Activated T-helper 9 cell treated with anti-CD3 and anti-CD28 coated beads, Interleukin-2, amount 50 U/mL, for 16 hours (primary cell): ENCODE data around the gene FAM210B.
"Not testable (repeated sequence)": the region's sequence is repeated elsewhere in the genome, so short reads cannot be mapped to it uniquely, and the experiment has no call there.

Source experiments
- DNase-seq: peaks from one replicate; pipeline ENCODE4 v3.0.0-alpha.2; 2020; ENCODE audit warnings: low read depth

The FAM210B gene

DNA sequence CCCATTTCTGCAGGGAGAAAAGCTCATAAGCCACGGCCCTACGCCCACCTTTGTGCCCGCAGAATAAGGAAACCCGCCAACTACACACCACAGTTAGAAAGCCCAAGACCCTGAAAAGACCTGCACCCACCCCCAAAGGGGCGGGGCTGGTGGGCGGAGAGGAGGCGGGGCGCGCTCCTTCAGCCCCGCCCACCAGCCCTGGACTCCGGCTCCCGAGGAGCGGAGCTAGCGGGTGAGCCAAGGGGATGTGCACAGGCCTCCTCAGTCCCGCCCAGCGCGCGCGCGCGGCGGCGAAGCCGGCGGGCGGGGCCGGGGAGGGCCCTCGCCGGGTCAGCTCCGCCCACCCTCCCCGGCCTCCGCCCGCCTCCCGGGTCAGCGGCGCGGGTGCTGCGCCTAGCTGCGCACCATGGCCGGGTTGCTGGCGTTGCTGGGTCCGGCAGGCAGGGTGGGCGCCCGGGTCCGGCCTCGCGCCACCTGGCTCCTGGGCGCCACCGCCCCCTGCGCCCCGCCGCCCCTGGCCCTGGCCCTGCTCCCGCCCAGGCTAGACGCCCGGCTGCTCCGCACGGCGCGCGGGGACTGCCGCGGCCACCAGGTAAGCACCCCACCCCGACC, at the start of gene FAM210B:
FAM210B (plus strand) TSS at position 375 of the 612 bp plus-strand sequence; CDS start at position 407, 32 bp downstream.
- DNase-seq: peak; percentile 77

GRCh38 chr20:56316051-56316450, 42.7 kb upstream of the FAM210B start:
- no peak for DNase-seq

GRCh38 chr20:56316483-56316882, 42.3 kb upstream of the FAM210B start:
- no peak for DNase-seq

- DNase-seq: no peak
Observed at GRCh38 chr20:56322681-56323080, 36.1 kb upstream of the FAM210B start.

GRCh38 chr20:56323206-56323605, 35.6 kb upstream of the FAM210B start:
- no peak for DNase-seq

DNA sequence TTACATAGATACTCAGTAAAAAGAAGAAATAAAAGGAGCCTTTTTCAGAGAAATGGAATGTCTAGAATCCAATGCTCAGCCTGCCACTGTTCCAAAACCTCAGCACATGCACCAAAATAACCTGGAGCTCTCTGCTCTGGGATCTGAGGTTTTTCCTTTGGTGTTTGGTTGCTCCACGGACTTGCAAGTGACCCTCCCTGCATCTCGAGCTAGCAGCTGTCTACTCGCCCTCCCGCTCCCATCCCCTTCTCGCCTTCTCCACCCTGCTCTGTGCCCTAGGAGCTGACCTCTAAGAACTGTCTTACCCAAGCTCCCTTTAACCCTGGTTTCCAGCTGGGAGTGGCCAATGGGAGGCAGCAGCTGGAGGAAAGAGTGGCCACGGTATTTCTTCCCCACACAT, 35.1 kb upstream of the FAM210B start:
- no peak for DNase-seq

- no peak for DNase-seq
Observed at GRCh38 chr20:56324806-56325205, 34.0 kb upstream of the FAM210B start.

- DNase-seq: no peak
Observed at GRCh38 chr20:56328861-56329260, 29.9 kb upstream of the FAM210B start.

- not testable (repeated sequence) for DNase-seq
Observed at GRCh38 chr20:56336709-56337108, 22.1 kb upstream of the FAM210B start.

DNA sequence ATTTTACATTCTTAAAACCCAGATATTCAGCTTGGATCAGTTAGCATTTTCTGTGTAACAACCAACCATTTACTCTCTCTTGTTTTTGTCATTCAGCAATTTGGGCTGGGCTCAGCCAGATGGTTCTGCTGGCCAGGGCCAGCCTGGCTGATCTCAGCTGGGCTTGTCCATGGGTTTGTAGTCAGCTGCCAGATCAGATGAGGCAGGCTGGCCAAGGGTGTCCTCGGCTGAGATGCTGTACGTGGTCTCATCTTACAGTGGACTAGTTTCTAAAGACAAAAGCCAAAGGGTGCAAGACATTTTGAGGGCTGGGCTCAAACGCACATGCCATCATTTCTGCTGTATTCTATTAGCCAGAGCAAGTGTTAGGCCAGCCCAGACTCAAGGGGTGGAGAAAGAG, 16.0 kb upstream of the FAM210B start:
- DNase-seq: no peak

DNA sequence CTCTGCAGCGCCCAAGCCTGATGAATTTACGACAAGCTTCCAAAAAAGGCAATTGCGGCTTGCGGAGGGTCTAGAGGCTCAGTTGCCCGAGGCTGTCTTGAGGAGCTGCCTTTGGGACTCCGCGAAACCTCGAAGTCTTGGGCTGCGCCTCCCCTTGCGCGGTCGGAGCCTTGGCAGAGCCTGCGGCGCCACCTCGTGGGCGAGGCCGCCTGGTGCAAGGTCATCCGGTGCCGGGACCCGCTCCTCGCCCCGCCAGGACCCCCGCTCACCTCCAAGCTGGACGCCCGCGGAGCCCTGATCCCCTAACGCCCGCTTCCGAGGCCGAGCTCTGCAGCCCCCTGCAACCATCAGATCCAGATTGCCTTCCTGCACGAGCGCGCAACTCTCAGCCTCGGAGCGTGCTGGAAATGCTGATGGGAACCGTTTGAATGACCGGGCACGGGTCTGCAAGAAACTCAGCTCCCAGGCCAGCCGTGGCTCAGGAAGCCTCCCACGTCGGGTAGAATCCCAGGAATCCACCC, 14.9 kb upstream of the FAM210B start:
- peak; percentile 5 for DNase-seq

- DNase-seq: no peak
Observed at GRCh38 chr20:56345911-56346310, 12.9 kb upstream of the FAM210B start.

DNA sequence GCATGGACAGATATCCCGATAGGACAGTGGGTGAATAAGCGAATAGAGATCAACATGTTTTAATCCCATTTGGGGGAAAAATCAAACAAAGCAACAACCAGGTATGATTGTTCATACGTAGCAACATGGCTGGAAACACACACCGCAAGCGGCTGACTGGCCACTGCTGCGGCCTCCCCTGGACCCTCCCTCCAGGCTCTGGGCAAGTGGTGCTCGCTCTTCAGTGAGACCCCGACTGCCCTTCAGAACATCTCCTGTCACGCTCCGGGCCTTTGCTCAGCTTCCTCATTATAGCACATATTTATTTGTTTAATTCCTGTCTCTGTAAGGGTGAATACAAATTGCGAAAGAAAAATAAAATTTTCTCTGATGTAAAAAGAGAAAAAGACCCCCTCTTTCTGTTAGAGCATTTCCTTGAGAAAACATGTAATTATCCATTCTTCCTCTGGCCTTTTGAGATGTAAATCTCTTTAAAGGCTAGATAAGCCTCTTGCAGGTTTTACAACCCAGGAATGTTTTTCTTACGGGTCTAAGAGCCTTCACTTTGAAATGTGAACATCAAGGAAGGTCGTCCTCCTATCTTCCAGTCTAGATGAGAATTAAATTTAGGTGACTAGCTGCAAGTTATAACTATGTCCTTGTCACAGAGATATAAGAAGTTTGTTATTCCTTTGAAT, 11.0 kb upstream of the FAM210B start:
- DNase-seq: no peak

DNA sequence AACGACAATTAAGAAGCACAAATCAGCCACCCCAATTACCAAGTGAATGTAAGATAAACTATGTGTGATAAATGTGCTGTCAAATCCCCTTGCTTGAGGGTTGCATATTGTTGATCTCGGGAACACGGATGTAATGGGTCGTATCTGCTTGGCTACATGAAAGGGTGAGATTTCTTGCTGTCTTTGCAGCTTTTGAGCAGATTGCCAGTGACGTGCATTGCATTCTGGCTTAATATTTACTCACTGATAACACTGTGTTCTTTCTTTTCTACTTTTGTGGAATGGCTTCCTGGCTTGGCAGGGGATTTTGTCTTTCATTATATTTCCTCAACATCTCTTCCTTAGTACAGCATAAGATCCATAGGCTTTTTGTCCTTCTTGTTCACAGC, 10.5 kb upstream of the FAM210B start:
- no peak for DNase-seq

- no peak for DNase-seq
Observed at GRCh38 chr20:56348746-56349145, 10.0 kb upstream of the FAM210B start.

DNA sequence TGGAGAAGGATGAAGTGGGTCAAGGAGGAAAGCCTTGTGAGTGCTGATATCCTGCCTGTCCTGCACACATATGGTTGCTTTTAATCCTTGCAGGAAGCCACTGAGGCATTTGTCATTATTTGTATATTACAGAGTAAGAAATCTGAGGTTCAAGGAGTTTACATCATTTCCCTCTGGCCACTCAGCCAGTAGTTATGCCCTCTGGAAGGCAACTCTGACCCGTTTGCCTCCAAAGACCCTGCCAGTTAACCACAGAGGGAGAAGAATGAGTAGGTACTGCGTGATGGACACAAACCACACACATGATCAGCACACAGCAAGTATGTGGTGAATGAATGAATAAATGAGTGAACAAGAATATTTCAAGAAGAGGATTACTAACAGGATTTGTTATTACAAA, 7.9 kb upstream of the FAM210B start:
- DNase-seq: no peak

- DNase-seq: no peak
Observed at GRCh38 chr20:56352345-56353055, 6.3 kb upstream of the FAM210B start.

- DNase-seq: no peak
Observed at GRCh38 chr20:56353356-56353755, 5.4 kb upstream of the FAM210B start.

GRCh38 chr20:56358070-56358469, 704 bp upstream of the FAM210B start:
- no peak for DNase-seq

DNA sequence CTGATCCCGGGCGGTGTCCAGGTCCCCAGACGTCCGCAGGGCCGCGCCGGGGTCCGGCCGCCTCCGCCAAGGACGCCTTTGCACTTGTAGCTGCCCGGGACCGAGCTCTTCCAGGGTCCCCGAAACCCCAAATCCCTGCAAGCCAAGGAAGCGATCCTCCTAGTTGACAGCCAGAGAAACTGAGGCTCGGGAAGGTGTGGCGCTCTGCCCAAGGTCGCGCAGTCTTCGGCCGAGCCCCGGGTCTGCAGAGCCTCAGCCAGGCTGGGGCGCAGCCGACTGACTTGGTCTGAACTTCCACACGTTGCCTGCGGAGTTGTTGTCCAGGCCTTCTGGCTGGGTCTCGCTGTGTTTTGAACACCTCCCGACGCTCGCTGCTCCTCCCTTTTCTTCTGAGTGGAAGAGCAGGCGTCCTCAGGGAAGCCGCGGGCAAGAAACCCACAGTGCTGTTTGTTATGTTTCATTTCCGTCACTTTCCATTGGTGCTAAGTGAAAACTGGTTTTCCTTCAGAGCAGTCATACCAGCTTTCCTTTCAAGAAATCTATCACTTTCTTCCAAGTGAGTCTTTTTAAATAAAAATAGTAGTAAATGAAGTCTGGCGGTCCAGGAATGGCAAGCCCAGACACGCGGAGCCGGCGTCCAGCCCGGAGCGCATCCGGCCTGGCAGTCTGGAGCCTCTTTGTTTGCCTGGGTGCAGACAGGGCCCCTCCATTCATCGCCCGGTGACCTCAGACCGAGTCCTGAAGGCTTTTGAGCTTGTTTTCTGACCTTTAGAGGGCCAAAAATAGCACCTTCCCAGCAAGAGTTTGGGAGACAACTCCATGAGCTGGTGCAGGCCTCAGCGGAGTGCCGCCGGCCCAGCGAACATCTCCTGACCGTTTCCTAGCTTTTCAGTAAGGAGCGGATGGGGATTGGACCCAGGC, 698 bp downstream of the FAM210B start:
- no peak for DNase-seq

GRCh38 chr20:56360133-56360907, 1.5 kb downstream of the FAM210B start:
- no peak for DNase-seq
